Measurements from ENCODE around the gene SOX15. TPM values are rescaled to one million over a fixed set of nuclear protein-coding genes. Genes with fewer than 3 reads are reported as not detected.

SOX15 gene
- total and polyA plus RNA-seq, 11 donors = 0.32 to 8.0 (median 1.2) TPM; not detected in 1

GRCh38 chr17:7558544-7559319 is 31.2 kb downstream of the SOX15 start, which contains the start of gene TNFSF13:
Gene TNFSF13, plus strand, starts transcription at chr17:7558750. Its CDS starts 290 bp downstream, at chr17:7559040.
- WGBS, 4 donors = 50 to 57% (median 56%) methylated on average over 16 of the region's 16 CpGs
- no peaks in the 10 kb centered on the region for H3K9me3 ChIP-seq
- intact Hi-C loops (cut with DNase I) = loop anchor here in 6 of 10 donors (2.0 to 10.0 kb wide), 8 partner anchors 41 to 206 kb away; partner anchors contain the start of genes KCTD11 (in 2 of the 6), TMEM95 (in 2 of the 6) and POLR2A (in 1 of the 6)
- H3K4me3 ChIP-seq = peak within 1 kb of the TSS in 10 of 12 donors; percentile 25 to 98 (median 90)
- DNase-seq (peak in 2 of 5 donors; percentile 45 to 79), ATAC-seq (peak; percentile 4 to 36 (median 10))
- H3K27ac ChIP-seq = peak within 1 kb of the TSS; percentile 86 to 98 (median 94)
- no peaks in the 10 kb centered on the region for H3K27me3 ChIP-seq
- TF ChIP-seq CTCF (IDR thresholded peaks at IDR 0.05) (no peak), POLR2A (IDR thresholded peaks at IDR 0.05) (no peak)
- peaks cover 0 to 12% (median 8%) of the 10 kb centered on the region in 9 donors for H3K36me3 ChIP-seq
- H3K4me1 ChIP-seq = peaks cover 11 to 66% (median 55%) of the 10 kb centered on the region in 12 donors

- peak overlapping the region in 10 of 12 donors; percentile 25 to 98 (median 84) for H3K4me3 ChIP-seq
- peaks cover 0 to 10% (median 0%) of the 10 kb centered on the region in 9 donors for H3K36me3 ChIP-seq
- H3K27me3 ChIP-seq = no peaks in the 10 kb centered on the region
- peaks cover 11 to 66% (median 48%) of the 10 kb centered on the region in 12 donors for H3K4me1 ChIP-seq
- no peaks in the 10 kb centered on the region for H3K9me3 ChIP-seq
- intact Hi-C loops (cut with DNase I) = loop anchor here in 6 of 10 donors (2.0 to 10.0 kb wide), 8 partner anchors 41 to 206 kb away; partner anchors contain the start of genes KCTD11 (in 2 of the 6), TMEM95 (in 2 of the 6) and POLR2A (in 1 of the 6)
- TF ChIP-seq CTCF (IDR thresholded peaks at IDR 0.05) (peak in 2 of 12 donors; percentile 5 to 11), POLR2A (IDR thresholded peaks at IDR 0.05) (peak in 1 of 2 donors; percentile 47)
- peak; percentile 88 to 92 (median 90) for DNase-seq
- peak; percentile 55 to 79 (median 68) for ATAC-seq
- H3K27ac ChIP-seq = peak overlapping the region; percentile 86 to 98 (median 94)
- WGBS, 4 donors = 11 to 26% (median 15%) methylated on average over 15 to 21 of the region's 21 CpGs
Measured at GRCh38 chr17:7557775-7558543, 31.9 kb downstream of the SOX15 start.

GRCh38 chr17:7557147-7557764 is 32.6 kb downstream of the SOX15 start:
- 65 to 68% (median 67%) methylated on average over 18 to 19 of the region's 19 CpGs for WGBS, 4 donors
- peaks cover 11 to 66% (median 41%) of the 10 kb centered on the region in 12 donors for H3K4me1 ChIP-seq
- intact Hi-C loops (cut with DNase I) = loop anchor here in 4 of 10 donors (5.0 to 10.0 kb wide), 5 partner anchors 40 to 205 kb away; partner anchors contain the start of genes KCTD11 (in 2 of the 4) and TMEM95 (in 2 of the 4)
- ATAC-seq (no peak), DNase-seq (no peak)
- peak overlapping the region in 7 of 12 donors; percentile 25 to 98 (median 93) for H3K4me3 ChIP-seq
- no peaks in the 10 kb centered on the region for H3K27me3 ChIP-seq
- H3K27ac ChIP-seq = peak overlapping the region; percentile 86 to 98 (median 94)
- peaks cover 0 to 9% (median 0%) of the 10 kb centered on the region in 9 donors for H3K36me3 ChIP-seq
- TF ChIP-seq CTCF (IDR thresholded peaks at IDR 0.05) (no peak), POLR2A (IDR thresholded peaks at IDR 0.05) (no peak)
- no peaks in the 10 kb centered on the region for H3K9me3 ChIP-seq
